GM18502 (cell line): ENCODE results near the gene NRXN2.
"Not testable (repeated sequence)": the region's sequence is repeated elsewhere in the genome, so short reads cannot be mapped to it uniquely, and the experiment has no call there.

Source experiments
- ATAC-seq: cut with Tn5 transposase; IDR thresholded peaks from one replicate; pipeline ENCODE4 v1.9.1; 2021; ENCODE audit warnings: mild to moderate bottlenecking; ENCODE audit not compliant: unreplicated experiment, poor library complexity

The NRXN2 gene

DNA sequence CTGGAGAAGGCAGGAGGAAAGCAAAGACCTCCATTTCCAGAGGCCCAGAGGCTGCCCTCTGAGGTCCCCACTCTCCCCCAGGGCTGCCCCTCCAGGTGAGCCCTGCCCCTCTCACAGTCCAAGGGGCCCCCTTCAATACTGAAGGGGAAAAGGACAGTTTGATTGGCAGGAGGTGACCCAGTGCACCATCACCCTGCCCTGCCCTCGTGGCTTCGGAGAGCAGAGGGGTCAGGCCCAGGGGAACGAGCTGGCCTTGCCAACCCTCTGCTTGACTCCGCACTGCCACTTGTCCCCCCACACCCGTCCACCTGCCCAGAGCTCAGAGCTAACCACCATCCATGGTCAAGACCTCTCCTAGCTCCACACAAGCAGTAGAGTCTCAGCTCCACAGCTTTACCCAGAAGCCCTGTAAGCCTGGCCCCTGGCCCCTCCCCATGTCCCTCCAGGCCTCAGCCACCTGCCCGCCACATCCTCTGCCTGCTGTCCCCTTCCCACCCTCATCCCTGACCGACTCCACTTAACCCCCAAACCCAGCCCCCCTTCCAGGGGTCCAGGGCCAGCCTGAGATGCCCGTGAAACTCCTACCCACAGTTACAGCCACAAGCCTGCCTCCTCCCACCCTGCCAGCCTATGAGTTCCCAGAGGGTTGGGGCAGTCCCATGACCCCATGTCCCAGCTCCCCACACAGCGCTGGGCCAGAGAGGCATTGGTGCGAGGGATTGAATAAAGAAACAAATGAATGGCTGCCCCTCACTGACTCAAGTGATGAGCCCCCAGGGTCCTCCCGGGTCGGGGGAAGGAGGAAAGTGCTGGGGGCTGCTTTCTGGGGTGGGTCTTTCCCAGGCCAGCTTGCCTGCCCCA is 121.2 kb downstream of the NRXN2 start:
- ATAC-seq = no peak

DNA sequence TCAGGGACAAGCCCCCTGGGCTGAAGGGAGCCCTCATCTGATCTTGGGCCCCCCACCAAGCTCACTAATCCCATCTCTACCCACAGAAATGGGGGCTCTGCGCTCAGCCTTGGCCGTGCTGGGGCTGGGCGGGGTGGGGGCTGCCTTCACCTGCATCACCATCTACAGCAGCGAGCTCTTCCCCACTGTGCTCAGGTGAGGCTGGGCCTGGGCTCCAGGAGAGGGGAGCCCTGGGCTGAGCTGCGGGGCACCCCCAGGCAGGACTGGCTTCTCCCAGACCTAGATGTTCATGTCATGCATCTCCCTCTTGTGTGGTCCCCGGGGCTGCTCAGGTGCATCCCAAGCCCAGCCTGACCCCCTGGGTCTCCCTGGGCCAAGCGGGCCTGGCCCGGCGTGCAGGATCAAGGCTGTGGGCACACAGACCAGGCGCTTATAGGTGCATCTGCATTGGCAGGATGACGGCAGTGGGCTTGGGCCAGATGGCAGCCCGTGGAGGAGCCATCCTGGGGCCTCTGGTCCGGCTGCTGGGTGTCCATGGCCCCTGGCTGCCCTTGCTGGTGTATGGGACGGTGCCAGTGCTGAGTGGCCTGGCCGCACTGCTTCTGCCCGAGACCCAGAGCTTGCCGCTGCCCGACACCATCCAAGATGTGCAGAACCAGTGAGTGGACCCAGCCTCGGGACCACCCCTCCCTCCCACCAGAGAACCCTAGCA is 122.6 kb downstream of the NRXN2 start:
- ATAC-seq = no peak

DNA sequence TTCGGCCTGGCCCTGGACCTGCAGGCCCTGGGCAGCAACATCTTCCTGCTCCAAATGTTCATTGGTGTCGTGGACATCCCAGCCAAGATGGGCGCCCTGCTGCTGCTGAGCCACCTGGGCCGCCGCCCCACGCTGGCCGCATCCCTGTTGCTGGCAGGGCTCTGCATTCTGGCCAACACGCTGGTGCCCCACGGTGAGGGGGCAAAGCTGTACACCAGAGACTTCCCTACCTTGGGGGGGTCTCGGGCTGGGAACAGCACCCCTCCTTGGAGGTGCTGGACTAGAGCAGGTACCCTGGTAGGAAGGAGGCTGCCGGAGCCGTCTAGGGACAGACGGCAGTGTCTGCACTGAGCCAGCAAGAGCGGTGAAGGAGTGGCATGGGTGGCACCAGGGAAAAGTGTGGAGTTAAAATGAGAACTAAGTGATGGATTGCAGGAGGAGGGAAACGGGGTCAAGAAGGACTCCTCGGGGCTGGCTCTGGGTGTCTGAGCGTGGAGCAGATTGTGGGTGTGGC is 123.2 kb downstream of the NRXN2 start:
- no peak for ATAC-seq

DNA sequence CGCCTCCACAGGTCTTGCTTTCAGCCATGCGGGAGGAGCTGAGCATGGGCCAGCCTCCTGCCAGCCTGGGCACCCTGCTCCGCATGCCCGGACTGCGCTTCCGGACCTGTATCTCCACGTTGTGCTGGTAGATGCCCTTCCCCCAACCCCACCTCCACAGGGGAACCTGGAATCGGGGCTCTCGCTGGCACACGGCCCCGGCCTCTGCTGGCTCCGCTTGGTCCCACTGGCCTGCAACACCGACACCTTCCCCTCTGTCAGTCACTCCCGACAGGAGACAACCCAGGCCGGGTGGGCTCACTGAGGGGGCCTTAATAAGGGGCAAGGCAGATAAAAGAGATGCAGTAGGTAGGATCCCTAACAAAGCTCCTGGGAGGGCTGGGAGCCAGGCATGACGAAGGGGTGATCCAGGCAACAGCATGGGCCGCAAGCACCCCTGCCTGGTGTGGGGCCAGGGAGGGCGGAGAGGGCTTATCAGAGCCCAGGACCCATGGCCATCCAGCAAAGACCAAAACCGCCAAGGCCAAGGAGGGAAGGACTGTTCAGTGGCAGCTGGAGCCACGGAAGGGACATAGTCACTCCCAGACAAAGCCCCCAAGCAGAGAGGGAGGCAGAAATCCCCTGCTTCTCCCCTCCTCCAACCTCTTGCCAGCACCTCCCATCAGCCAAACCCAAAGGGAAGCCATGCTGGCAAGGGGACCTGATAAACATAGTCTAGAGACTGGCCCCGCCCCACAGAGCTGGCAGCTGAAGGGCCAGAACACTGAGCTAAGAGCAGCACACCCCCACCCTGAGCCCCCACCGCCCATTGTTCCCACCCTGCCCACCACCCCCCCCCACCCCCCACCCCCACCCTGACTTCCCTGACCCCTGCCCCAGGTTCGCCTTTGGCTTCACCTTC is 124.0 kb downstream of the NRXN2 start:
- ATAC-seq = no peak

DNA sequence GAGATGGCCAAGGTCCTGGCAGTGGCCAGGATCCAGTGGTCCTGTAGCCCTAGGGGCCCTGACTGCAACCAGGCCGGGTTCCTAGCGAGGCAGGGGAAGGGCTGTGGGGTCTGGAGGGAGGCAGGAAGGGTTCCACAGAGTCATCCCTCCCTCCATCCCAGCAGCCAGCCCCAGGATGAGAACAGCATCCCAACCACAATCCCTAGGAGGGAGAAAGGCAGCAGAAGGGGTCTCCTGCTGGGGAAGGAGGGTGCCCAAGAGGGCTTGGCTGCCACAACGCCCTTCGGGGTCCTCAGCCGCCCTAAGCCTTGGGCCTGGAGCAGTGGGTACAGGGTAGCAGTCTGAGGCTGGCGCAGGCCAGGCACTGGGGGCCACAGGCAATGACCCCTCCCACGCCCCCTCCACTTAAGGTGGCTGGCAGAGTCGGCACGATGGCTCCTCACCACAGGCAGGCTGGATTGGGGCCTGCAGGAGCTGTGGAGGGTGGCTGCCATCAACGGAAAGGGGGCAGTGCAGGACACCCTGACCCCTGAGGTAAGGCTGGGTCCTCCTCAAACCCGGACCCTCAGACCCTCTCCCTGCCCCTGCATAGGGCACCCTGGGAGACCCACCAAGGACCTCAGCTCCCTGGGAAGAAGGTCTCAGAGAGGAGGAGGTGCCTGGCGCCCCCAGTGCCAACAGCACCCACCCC is 124.7 kb downstream of the NRXN2 start:
- ATAC-seq = no peak

DNA sequence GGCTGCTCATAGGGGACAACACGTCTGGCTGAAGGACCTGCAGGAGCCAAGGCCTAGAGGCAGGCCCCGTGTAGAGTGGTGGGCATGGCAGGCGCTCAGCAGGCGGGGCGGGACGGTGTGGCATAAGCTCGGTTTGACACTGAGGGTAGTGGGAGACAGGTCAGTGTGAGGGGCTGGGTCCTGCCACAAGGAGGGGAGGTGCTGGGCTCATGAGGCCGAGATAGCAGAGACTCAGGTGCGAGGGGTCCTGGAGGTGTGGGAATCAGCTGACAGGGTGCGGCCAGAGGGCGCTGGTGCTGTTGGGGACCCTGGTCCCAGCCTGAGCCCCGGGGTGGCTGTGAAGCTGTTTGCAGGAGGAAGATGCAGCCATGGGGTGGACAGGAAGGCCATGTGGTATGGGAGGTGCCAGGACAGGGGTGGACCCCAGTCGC is 125.3 kb downstream of the NRXN2 start:
- ATAC-seq = no peak

DNA sequence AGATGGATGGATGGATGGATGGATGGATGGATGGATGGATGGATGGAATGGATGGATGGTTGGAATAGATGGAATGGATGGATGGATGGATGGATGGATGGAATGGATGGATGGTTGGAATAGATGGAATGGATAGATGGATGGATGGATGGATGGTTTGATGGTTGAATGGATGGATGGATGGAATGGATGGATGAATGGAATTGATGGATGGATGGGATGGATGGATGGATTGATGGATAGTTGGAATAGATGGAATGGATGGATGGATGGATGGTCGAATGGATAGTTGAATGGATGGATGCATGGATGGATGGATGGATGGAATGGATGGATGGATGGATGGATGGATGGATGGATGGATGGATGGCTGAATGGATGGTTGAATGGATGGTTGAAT is 127.1 kb downstream of the NRXN2 start:
- ATAC-seq = not testable (repeated sequence)

DNA sequence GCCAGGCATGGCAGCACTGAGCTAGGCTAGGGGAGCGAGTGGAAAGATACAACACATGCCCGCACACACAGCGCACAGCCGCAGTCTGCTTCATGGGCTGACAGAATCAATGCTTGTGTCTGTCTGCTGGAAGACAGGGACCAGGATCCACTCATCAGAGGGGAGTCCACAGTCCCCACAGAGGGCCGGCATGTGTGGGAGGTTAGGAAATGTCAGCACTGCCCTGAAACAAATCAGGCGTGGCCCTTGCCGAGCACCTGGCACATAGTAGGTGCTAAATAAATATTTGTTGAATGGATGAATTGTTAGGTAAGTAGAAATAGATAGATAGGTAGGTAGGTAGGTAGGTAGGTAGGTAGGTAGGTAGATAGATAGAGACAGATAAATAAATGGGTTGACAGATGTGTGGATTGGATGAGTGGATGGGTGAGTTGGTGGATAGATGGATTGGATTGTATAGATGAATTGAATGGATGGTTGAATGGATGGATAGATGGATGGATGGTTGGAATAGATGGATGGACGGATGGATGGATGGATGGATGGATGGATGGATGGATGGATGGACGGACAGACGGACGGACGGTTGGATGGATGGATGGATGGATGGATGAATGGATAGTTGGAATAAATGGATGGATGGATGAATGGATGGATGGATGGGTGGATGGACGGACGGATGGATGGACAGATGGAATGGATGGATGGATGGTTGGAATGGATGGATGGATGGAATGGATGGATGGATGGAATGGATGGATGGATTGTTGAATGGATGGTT is 128.6 kb downstream of the NRXN2 start:
- no peak for ATAC-seq

DNA sequence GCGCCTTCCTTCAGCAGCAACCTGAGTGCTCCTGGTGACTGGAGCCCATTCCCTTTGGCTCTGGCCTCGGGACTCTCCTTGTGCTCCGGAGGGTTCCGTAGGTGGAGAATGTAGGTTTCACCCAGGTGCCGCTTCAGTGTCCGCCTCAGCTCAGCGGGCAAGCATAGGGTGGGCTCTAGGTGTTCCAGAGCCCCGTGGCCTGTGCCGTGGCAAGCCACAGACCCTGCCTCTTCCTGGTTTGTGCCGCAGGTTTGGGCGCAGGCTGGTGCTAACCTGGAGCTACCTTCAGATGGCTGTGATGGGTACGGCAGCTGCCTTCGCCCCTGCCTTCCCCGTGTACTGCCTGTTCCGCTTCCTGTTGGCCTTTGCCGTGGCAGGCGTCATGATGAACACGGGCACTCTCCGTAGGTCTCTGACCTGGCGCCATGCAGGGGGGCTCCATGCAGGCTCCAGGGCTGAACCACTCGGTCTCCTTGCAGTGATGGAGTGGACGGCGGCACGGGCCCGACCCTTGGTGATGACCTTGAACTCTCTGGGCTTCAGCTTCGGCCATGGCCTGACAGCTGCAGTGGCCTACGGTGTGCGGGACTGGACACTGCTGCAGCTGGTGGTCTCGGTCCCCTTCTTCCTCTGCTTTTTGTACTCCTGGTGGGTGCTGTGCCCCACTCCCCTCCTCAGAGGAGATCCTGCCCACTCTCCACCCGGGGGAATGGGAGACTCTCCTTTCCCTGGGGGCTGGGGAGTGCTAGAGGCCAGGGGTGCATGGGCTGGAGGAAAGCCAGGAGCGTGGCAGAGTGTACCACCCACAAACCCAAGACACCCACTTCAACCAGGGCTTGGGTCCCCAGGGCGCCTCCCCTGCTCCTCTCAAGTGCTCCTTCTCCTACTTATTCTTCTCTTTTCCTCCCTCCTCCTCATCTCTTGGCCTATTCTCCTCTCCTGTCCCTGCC is 129.6 kb downstream of the NRXN2 start:
- ATAC-seq = no peak

DNA sequence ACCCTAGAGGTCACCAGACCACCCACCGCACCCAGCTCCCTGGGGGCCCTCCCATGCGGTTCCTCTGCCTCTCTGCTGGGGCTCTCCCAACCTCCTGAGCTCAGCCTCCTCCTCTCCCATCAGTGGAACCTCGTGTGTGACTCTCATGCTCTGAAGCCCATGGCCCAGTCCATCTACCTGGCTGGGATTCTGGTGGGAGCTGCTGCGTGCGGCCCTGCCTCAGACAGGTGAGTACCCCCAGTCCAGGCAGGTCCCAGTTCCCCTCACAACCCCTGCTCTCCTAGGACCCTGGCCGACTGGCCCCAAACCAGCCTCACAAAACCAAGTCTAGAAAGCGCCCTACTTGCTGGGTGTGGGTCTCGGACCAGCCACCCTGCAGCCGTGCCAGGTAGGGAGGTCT is 130.3 kb downstream of the NRXN2 start:
- no peak for ATAC-seq

DNA sequence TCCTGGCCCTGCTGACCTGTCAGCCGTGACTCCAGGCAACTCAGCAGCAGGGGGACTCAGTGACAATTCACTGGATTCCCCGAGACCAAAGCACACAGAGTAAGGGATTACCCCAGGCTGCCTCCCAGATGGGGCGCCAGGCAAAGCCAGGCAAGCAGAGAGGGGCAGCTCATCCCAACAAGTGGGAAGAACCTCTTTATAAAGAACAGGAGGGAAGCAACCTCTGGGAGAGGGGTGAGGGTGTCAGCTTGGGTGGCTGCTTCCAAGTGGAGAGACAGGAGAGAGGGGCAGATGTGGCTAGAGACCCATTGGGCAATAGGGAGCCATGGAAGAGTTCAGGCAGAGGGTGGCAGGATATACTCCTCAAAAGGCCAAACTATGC is 130.8 kb downstream of the NRXN2 start:
- ATAC-seq = no peak

DNA sequence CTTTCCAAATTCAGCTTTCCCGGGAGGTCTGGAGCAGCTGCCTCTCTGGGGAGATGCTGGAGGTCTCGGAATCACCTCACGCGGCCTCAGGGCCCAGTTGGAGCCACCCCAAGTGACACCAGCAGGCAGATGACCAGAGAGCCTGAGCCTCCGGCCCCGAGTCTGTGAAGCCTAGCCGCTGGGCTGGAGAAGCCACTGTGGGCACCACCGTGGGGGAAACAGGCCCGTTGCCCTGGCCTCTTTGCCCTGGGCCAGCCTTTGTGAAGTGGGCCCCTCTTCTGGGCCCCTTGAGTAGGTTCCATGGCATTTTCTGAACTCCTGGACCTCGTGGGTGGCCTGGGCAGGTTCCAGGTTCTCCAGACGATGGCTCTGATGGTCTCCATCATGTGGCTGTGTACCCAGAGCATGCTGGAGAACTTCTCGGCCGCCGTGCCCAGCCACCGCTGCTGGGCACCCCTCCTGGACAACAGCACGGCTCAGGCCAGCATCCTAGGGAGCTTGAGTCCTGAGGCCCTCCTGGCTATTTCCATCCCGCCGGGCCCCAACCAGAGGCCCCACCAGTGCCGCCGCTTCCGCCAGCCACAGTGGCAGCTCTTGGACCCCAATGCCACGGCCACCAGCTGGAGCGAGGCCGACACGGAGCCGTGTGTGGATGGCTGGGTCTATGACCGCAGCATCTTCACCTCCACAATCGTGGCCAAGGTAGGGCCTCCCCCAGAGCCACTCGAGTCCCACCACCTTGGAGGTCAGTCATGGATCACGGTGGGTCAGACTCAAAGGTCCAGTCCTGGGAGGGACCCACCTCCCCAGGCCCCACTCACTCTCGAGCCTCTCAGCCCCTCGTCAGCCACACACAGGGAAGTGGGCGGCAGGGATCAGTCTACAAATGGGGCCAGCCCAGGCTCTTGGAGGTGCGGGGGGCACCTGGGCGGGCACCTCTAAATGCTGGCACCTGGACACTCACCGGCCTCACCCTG is 131.5 kb downstream of the NRXN2 start:
- no peak for ATAC-seq

DNA sequence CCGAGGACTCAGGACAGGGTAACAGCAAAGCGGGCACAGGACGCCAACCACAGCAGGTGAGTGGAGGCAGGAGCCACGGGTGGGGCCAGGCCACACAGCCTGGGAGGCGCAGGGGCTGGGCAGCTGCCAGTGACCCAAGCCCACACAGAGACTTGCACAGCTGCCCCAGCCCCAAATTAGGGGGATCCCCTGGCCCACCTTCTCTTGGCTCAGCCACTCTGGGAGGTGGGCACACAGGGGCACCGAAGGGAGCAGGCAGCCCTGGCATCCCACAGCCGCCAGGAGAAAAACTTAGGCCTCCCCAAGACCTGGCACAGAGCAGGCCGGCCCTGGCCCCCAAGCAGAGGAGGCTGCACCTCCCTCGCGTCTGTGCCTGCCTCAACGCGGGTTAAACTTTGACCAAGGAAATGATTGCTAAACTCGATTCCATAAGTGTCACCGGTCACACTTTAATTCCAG is 132.2 kb downstream of the NRXN2 start, which contains the start of gene SLC22A12:
SLC22A12 (plus strand) TSS at position 458 of the 459 bp plus-strand sequence. CDS start 337 bp downstream, outside the sequence.
- no peak for ATAC-seq

DNA sequence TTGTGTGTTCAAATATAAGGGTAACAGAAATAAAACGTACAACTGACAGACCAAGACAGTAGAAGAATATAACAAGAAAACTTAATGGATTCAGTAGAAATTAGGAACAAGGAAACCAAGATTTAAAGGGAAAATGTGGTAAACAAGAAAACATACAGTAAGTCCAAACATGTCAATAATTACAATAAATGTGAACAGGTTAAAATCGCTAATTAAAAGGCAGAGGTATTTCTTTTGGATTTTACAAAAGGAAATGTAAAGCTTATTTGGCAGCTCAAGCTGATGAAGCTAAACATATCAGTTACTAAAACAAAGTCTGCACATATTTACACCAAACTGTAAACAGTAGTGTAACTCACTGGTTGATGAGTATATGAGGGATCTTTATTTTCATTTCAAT is 134.3 kb downstream of the NRXN2 start:
- ATAC-seq = no peak

DNA sequence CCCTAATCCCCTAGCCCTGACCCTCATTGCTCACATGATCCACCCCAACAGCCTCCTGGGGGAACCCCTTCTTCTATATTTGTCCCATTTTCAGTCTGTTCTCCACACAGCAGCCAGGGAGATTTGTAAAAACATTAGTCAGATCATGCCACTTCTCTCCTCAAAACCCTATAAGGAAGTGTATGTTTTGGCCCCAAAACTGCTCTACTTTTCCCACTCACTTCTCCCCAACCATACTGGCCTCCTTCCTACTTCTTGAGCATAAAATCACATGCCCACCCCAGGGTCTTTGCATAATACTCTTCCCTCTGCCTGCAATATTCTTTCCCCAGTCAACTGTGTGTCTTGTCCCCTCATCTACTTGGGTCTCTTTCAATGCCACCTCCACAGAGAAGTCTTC is 136.6 kb downstream of the NRXN2 start:
- ATAC-seq = no peak

DNA sequence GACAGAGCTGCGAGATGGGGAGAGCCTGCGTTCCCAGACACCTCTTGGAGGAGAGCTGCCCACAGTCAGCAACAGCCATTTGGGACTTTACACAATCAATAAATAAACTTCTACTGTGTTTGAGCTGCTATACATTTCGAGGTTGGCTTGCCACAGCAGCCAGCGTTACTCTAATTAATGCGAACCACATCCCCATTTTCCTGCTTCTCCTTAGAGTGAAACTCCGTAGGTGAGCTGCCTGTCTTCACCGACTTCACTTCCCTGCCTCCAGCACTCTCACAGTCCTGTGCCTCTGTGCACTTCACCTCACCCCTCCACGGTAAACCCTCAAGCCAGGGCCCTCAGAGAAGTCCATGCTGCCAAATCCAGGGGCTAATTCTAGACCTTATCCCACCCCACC is 137.8 kb downstream of the NRXN2 start:
- ATAC-seq = no peak
